SU-DHL-6 (cell line): ENCODE data around the gene TMEM232.
A peak's percentile ranks its signal among the peaks of the same experiment; 100 is the strongest.

ENCODE experiments used
- H2AFZ ChIP-seq: fragments of 200-600 bp; sonication (generic); 2 replicates; pipeline ENCODE4 v1.6.1; 2014; ENCODE audit warnings: low read depth, mild to moderate bottlenecking, moderate library complexity, mixed read lengths, antibody characterized with exemption, low read length; ENCODE audit not compliant: severe bottlenecking
- H3F3A ChIP-seq: fragments of 200-600 bp; shearing (Covaris generic); 2 replicates; pipeline ENCODE4 v1.6.0; 2016; ENCODE audit warnings: antibody characterized with exemption, mild to moderate bottlenecking; ENCODE audit not compliant: insufficient read depth
- H3K27ac ChIP-seq: fragments of 200-600 bp; sonication (generic); 2 replicates; pipeline ENCODE4 v1.5.1; 2016; ENCODE audit warnings: low read depth, mild to moderate bottlenecking, low read length, moderate library complexity, mixed read lengths
- H3K27me3 ChIP-seq: fragments of 200-600 bp; sonication (generic), shearing (Covaris generic); 2 replicates; pipeline ENCODE4 v1.6.0; 2014; ENCODE audit warnings: mild to moderate bottlenecking, low read length
- H3K36me3 ChIP-seq: fragments of 200-600 bp; sonication (generic); 2 replicates; pipeline ENCODE4 v1.6.1; 2014; ENCODE audit warnings: mild to moderate bottlenecking, low read length, mixed read lengths
- H3K4me2 ChIP-seq: fragments of 300-600, 200-600 bp; shearing (Covaris generic), sonication (generic); 2 replicates; pipeline ENCODE4 v1.6.0; 2014; ENCODE audit warnings: low read length, low read depth, mild to moderate bottlenecking; ENCODE audit not compliant: poor library complexity, severe bottlenecking
- H3K4me3 ChIP-seq: fragments of 200-600 bp; sonication (generic); 2 replicates; pipeline ENCODE4 v1.5.1; 2014; ENCODE audit warnings: antibody characterized with exemption, low read length, mild to moderate bottlenecking, mixed read lengths; ENCODE audit not compliant: insufficient read depth, poor library complexity, severe bottlenecking
- H3K79me2 ChIP-seq: fragments of 200-600 bp; sonication (generic); 2 replicates; pipeline ENCODE4 v1.6.1; 2014; ENCODE audit warnings: mild to moderate bottlenecking, low read length, moderate library complexity; ENCODE audit not compliant: insufficient read depth
- H3K9ac ChIP-seq: fragments of 200-600 bp; sonication (generic); 2 replicates; pipeline ENCODE4 v1.7.0; 2014; ENCODE audit warnings: mild to moderate bottlenecking, low read length
- H3K9me2 ChIP-seq: fragments of 200-600 bp; sonication (generic); replicated peaks from 2 replicates; pipeline ENCODE4 v1.6.1; 2014; ENCODE audit warnings: low read length; ENCODE audit not compliant: insufficient read depth
- H3K9me3 ChIP-seq: fragments of 200-600 bp; sonication (generic); 2 replicates; pipeline ENCODE4 v1.6.1; 2014; ENCODE audit warnings: low read length, mixed read lengths; ENCODE audit not compliant: insufficient read depth
- H4K20me1 ChIP-seq: fragments of 200-600 bp; sonication (generic); 2 replicates; pipeline ENCODE4 v1.6.1; 2014; ENCODE audit warnings: low read depth, mild to moderate bottlenecking, antibody characterized with exemption, low read length, moderate library complexity, mixed read lengths
- EZH2phosphoT487 ChIP-seq: fragments of 200-600 bp; sonication (generic), shearing (Covaris generic); conservative IDR thresholded peaks from 2 replicates; pipeline ENCODE4 v1.6.1; 2018; ENCODE audit warnings: mild to moderate bottlenecking, antibody characterized with exemption, low read length, moderate library complexity, mixed read lengths
- TF ChIP-seq, protein P1 (sequence below): fragments of 200-600 bp; sonication (generic); IDR thresholded peaks from one replicate; pipeline ENCODE4 v1.5.1; 2017; ENCODE audit warnings: antibody characterized with exemption, mild to moderate bottlenecking, low read length, moderate library complexity; ENCODE audit not compliant: insufficient read depth, poor library complexity, severe bottlenecking

Gene TMEM232

DNA sequence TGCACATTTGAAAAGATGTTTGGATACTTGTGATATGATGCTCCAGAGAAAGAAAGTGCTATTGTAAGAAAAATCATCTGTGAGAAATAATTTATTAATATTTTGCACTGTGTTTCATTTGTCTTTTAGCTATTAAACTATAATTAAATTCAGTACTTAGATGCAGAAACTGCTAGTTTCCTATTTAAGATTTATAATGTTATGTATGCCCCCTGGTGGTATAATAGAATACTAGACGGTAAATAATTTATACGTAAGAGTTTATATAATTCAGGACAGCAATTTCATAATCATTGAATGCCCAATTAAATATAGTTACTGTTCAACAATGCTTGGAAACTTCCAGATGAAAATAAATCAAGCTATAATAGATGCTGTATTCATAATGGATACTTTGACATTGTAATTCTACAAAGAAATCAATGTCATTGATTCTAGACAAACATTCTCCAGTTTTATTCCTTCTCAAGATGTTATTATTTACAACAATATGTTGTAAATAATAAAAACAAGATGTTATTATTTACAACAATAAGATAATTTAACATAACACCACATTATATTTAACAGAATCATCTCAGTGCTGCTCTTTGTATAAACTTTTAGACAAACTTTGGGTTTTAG lies 101.0 kb downstream of the TMEM232 start:
- Histone ChIP-seq H3K9me3 (no peaks in the 10 kb centered on the region), H3K4me3 (no peak overlapping the region), H3K4me2 (no peak overlapping the region), H3K79me2 (no peaks in the 10 kb centered on the region), H3F3A (no peaks in the 10 kb centered on the region), H3K36me3 (no peaks in the 10 kb centered on the region), H2AFZ (no peak overlapping the region), H3K9me2 (no peaks in the 10 kb centered on the region), H3K27ac (no peak overlapping the region), H4K20me1 (no peaks in the 10 kb centered on the region), H3K27me3 (no peaks in the 10 kb centered on the region), H3K9ac (no peak overlapping the region)
- no peak for TF ChIP-seq EZH2phosphoT487
- TF ChIP-seq, protein P1, sequence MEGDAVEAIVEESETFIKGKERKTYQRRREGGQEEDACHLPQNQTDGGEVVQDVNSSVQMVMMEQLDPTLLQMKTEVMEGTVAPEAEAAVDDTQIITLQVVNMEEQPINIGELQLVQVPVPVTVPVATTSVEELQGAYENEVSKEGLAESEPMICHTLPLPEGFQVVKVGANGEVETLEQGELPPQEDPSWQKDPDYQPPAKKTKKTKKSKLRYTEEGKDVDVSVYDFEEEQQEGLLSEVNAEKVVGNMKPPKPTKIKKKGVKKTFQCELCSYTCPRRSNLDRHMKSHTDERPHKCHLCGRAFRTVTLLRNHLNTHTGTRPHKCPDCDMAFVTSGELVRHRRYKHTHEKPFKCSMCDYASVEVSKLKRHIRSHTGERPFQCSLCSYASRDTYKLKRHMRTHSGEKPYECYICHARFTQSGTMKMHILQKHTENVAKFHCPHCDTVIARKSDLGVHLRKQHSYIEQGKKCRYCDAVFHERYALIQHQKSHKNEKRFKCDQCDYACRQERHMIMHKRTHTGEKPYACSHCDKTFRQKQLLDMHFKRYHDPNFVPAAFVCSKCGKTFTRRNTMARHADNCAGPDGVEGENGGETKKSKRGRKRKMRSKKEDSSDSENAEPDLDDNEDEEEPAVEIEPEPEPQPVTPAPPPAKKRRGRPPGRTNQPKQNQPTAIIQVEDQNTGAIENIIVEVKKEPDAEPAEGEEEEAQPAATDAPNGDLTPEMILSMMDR: peak; percentile 41

DNA sequence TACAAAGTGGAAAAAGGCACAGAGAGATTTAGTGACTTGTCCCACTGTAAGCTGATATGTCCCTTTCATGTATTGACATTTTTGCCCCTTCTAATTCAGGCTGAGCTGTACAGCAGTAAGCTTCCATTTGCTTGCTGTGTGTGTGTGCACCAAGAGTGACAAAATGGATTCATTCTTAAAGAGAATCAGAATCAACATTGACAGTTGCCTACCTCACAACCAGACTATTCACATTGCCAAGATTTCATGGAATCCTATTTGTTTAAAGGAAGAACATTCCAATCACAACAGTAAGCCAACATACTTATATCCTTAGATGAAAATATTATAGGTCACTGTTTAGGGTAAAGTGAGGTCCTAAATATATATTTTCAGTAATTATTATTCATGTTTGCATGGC lies 102.6 kb downstream of the TMEM232 start:
- Histone ChIP-seq H3K9me3 (no peaks in the 10 kb centered on the region), H3K79me2 (no peaks in the 10 kb centered on the region), H3K36me3 (no peaks in the 10 kb centered on the region), H3K27ac (no peak overlapping the region), H3K4me3 (no peak overlapping the region), H4K20me1 (no peaks in the 10 kb centered on the region), H3K4me2 (no peak overlapping the region), H3K27me3 (no peaks in the 10 kb centered on the region), H3K9ac (no peak overlapping the region), H2AFZ (no peak overlapping the region), H3F3A (no peaks in the 10 kb centered on the region), H3K9me2 (no peaks in the 10 kb centered on the region)
- TF ChIP-seq, protein P1: no peak
- no peak for TF ChIP-seq EZH2phosphoT487

DNA sequence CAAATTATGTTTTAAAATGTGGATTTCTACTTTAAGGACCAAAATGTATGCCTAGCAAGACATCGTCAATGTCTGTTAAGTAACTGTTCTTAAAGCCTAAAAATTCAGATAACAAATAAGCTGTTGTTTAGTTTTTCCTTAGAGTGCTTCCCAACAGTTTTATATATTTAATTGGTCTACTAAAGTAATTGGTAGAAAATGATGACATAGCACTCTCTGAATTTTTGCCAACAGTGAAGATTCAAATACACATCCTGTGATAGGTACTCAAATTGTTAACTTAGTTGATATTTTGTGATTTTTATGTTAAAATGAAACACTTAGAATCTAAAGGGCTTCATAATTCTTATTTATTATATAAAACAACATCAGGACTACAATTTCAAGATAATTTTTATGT lies 107.5 kb downstream of the TMEM232 start:
- no peaks in the 10 kb centered on the region for H3K79me2 ChIP-seq
- H4K20me1 ChIP-seq: no peaks in the 10 kb centered on the region
- no peak overlapping the region for H3K9ac ChIP-seq
- TF ChIP-seq, protein P1: no peak
- no peak for TF ChIP-seq EZH2phosphoT487
- no peak overlapping the region for H3K27ac ChIP-seq
- H3K9me3 ChIP-seq: no peaks in the 10 kb centered on the region
- H3K36me3 ChIP-seq: no peaks in the 10 kb centered on the region; the same call in 1 of the 2 replicates
- no peaks in the 10 kb centered on the region for H3K27me3 ChIP-seq
- H3K4me3 ChIP-seq: no peak overlapping the region
- no peak overlapping the region for H3K4me2 ChIP-seq
- no peak overlapping the region for H2AFZ ChIP-seq
- H3K9me2 ChIP-seq: no peaks in the 10 kb centered on the region
- H3F3A ChIP-seq: no peaks in the 10 kb centered on the region
